Measurements from ENCODE around the gene MET. TPM values are rescaled to one million over a fixed set of nuclear protein-coding genes. Genes with fewer than 3 reads are reported as not detected.
"Not testable (repeated sequence)": the region's sequence is repeated elsewhere in the genome, so short reads cannot be mapped to it uniquely, and the experiment has no call there.

MET gene
- total RNA-seq, 1 donor from 2014 or later = 161 TPM

- H3K4me3 ChIP-seq (ENCODE audit: low read depth, low read length) = no peak overlapping the region
- H3K27me3 ChIP-seq (ENCODE audit: control insufficient read depth, insufficient read depth, low read length) = no peaks in the 10 kb centered on the region
- TF ChIP-seq CTCF (IDR thresholded peaks at IDR 0.05; ENCODE audit: insufficient read depth, low read length, poor library complexity, severe bottlenecking) = no peak
- H3K36me3 ChIP-seq (ENCODE audit: control insufficient read depth, insufficient read depth, low read length) = no peaks in the 10 kb centered on the region
- DNase-seq (ENCODE audit: low read depth) = no peak
Observed at GRCh38 chr7:116713918-116714317, 41.9 kb downstream of the MET start.

- Histone ChIP-seq H3K4me3 (ENCODE audit: low read depth, low read length) (no peak overlapping the region), H3K36me3 (ENCODE audit: control insufficient read depth, insufficient read depth, low read length) (no peaks in the 10 kb centered on the region), H3K27me3 (ENCODE audit: control insufficient read depth, insufficient read depth, low read length) (no peaks in the 10 kb centered on the region)
- TF ChIP-seq CTCF (IDR thresholded peaks at IDR 0.05; ENCODE audit: insufficient read depth, low read length, poor library complexity, severe bottlenecking) = no peak
- no peak for DNase-seq (ENCODE audit: low read depth)
Observed at GRCh38 chr7:116715077-116715476, 43.1 kb downstream of the MET start.

GRCh38 chr7:116717137-116717536 is 45.1 kb downstream of the MET start:
- H3K36me3 ChIP-seq (ENCODE audit: control insufficient read depth, insufficient read depth, low read length) = no peaks in the 10 kb centered on the region
- no peak for TF ChIP-seq CTCF (IDR thresholded peaks at IDR 0.05; ENCODE audit: insufficient read depth, low read length, poor library complexity, severe bottlenecking)
- H3K4me3 ChIP-seq (ENCODE audit: low read depth, low read length) = no peak overlapping the region
- no peak for DNase-seq (ENCODE audit: low read depth)
- no peaks in the 10 kb centered on the region for H3K27me3 ChIP-seq (ENCODE audit: control insufficient read depth, insufficient read depth, low read length)

GRCh38 chr7:116723959-116724529 is 52.0 kb downstream of the MET start:
- DNase-seq (ENCODE audit: low read depth); H3K27me3 ChIP-seq (ENCODE audit: control insufficient read depth, insufficient read depth, low read length); H3K4me3 ChIP-seq (ENCODE audit: low read depth, low read length); H3K36me3 ChIP-seq (ENCODE audit: control insufficient read depth, insufficient read depth, low read length): not testable (repeated sequence)

- Histone ChIP-seq H3K36me3 (ENCODE audit: control insufficient read depth, insufficient read depth, low read length) (no peaks in the 10 kb centered on the region), H3K4me3 (ENCODE audit: low read depth, low read length) (no peak overlapping the region), H3K27me3 (ENCODE audit: control insufficient read depth, insufficient read depth, low read length) (no peaks in the 10 kb centered on the region)
- no peak for DNase-seq (ENCODE audit: low read depth)
- no peak for TF ChIP-seq CTCF (IDR thresholded peaks at IDR 0.05; ENCODE audit: insufficient read depth, low read length, poor library complexity, severe bottlenecking)
Observed at GRCh38 chr7:116724560-116725231, 52.7 kb downstream of the MET start.

- Histone ChIP-seq H3K27me3 (ENCODE audit: control insufficient read depth, insufficient read depth, low read length) (no peaks in the 10 kb centered on the region), H3K36me3 (ENCODE audit: control insufficient read depth, insufficient read depth, low read length) (no peaks in the 10 kb centered on the region), H3K4me3 (ENCODE audit: low read depth, low read length) (no peak overlapping the region)
- DNase-seq (ENCODE audit: low read depth) = no peak
- TF ChIP-seq CTCF (IDR thresholded peaks at IDR 0.05; ENCODE audit: insufficient read depth, low read length, poor library complexity, severe bottlenecking) = no peak
Observed at GRCh38 chr7:116726149-116726548, 54.2 kb downstream of the MET start.
